Adrenal gland (tissue), 12 donors: ENCODE data around the gene MRC1. TPM values are rescaled to one million over a fixed set of nuclear protein-coding genes. Genes with fewer than 3 reads are reported as not detected.

ENCODE experiments used
- microRNA counts, 2 donors: library from miRNA; unstranded; fragments of <30 nt; microRNA quantifications; one replicate each; lab custom pipeline; 2016
- microRNA-seq, 3 donors: library from miRNA; unstranded; fragments of <30 nt; microRNA quantifications; one replicate each; pipeline ENCODE4, GENCODE V29; 2017 to 2020
- polyA plus RNA-seq, 3 donors: library from polyadenylated mRNA; stranded (reverse); fragments of 200-250 nt in 2 of 3; fragments of 350-450 nt in 1 of 3; fragmentation: Illumina TruSeq in 1 of 3; extraction: RNeasy Lipid Tissue Mini Kit (QIAGEN cat#74804) in 1 of 3; gene quantifications; one replicate each; pipeline ENCODE4 v1.2.3, GENCODE V29; 2013 to 2014
- small RNA-seq, 2 donors: library from RNA; depleted of rRNA; stranded (forward); fragments of <200 nt; gene quantifications; one replicate each; pipeline ENCODE3, GENCODE V24; 2016
- total RNA-seq, 9 donors: library from RNA; depleted of rRNA in 4 of 9; stranded (reverse); fragments of >200 nt in 4 of 9; fragments of 120-200 nt in 1 of 9; fragmentation: NEBNext Ultra II Directional in 1 of 9; extraction: Animal tissue kit (Norgen Biotek cat#: 25700) in 1 of 9; gene quantifications; one replicate each; pipeline versions ENCODE4 v1.1.0 to v1.2.4, GENCODE V29; 2013 to 2023
- donor health status: healthy with polysubstance abuse.
- donor health status: Bipolar disorder and iron deficiency.
- donor health status: DM: yes; HTN: yes; CAD: no.
- donor health status: DM: no; HTN: no; CAD: no.
- donor health status: DM: no; HTN: no; CAD: no.
- donor health status: DM: yes; HTN: yes; CAD: no.

Gene MRC1
- total and polyA plus RNA-seq, 12 donors, result 9.9 to 153 (median 85.0) TPM

MicroRNA genes within 50 kb of the gene (microRNA counts, 767-probe panel; counts per million panel counts)
- microRNA hsa-miR-511 (lab: Ali Mortazavi, UCI), result 0 to 1,343 counts per million in 2 donors

Small RNA genes within 50 kb of the gene (microRNA-seq; reads per million reads assigned to microRNA genes)
- gene MIR511, result 29.0 to 50.5 (median 33.8) reads per million in 3 donors

Small RNA genes within 50 kb of the gene (small RNA-seq; reads per million reads assigned to genes)
- gene MIR511, result 5.2 to 5.4 reads per million in 2 donors

Other genes with a start within 250 kb of the MRC1 start
- gene HACD1, start 192.0 kb upstream of the MRC1 start, total RNA-seq, result 10 to 100 TPM in 8 of 9 donors, 1 to 10 TPM in 1; 1.4 to 23.1 (median 17.0) TPM
- 10 to 100 TPM; 20.1 to 21.9 (median 21.6) TPM for gene HACD1, start 192.0 kb upstream of the MRC1 start, polyA plus RNA-seq
- gene STAM, start 165.2 kb upstream of the MRC1 start, total RNA-seq, result 10 to 100 TPM; 22.4 to 37.0 (median 27.7) TPM
- 10 to 100 TPM; 10.3 to 58.4 (median 13.3) TPM for gene STAM, start 165.2 kb upstream of the MRC1 start, polyA plus RNA-seq
- 1 to 10 TPM in 7 of 9 donors, under 1 TPM in 2; 0.24 to 2.8 (median 2.1) TPM for gene TMEM236, start 57.1 kb upstream of the MRC1 start, total RNA-seq
- under 1 TPM; 0.24 to 0.86 (median 0.72) TPM for gene TMEM236, start 57.1 kb upstream of the MRC1 start, polyA plus RNA-seq
- gene SLC39A12, start 142.6 kb downstream of the MRC1 start, total RNA-seq, result under 1 TPM in 4 of 9 donors, not detected in 5; 0.14 to 0.27 (median 0.17) TPM
- gene SLC39A12, start 142.6 kb downstream of the MRC1 start, polyA plus RNA-seq, result under 1 TPM in 2 of 3 donors, not detected in 1; 0.32 to 0.34 TPM